ENCODE results near the gene AARS2.

Gene AARS2

GRCh38 chr6:44298864-44299263, 14.3 kb downstream of the AARS2 start:
- DNase-seq, result no peak

GRCh38 chr6:44298055-44298803, 14.9 kb downstream of the AARS2 start:
- DNase-seq, result no peak

GRCh38 chr6:44297063-44298038, 15.8 kb downstream of the AARS2 start:
- DNase-seq, result peak; percentile 46

- no peak for DNase-seq
Observed at GRCh38 chr6:44294832-44295791, 18.0 kb downstream of the AARS2 start.

- no peak for DNase-seq
Observed at GRCh38 chr6:44292661-44293365, 20.3 kb downstream of the AARS2 start.

GRCh38 chr6:44291841-44292240, 21.3 kb downstream of the AARS2 start:
- DNase-seq, result no peak

GRCh38 chr6:44289726-44290260, 23.4 kb downstream of the AARS2 start:
- DNase-seq, result no peak

GRCh38 chr6:44286747-44287146, 26.4 kb downstream of the AARS2 start:
- no peak for DNase-seq

- no peak for DNase-seq
Observed at GRCh38 chr6:44286285-44286565, 26.9 kb downstream of the AARS2 start.

GRCh38 chr6:44285552-44286284, 27.4 kb downstream of the AARS2 start:
- no peak for DNase-seq

- DNase-seq, result no peak
Observed at GRCh38 chr6:44284867-44285266, 28.3 kb downstream of the AARS2 start.

- no peak for DNase-seq
Observed at GRCh38 chr6:44284121-44284520, 29.0 kb downstream of the AARS2 start.

GRCh38 chr6:44278774-44279697, 34.1 kb downstream of the AARS2 start:
- DNase-seq, result no peak

- no peak for DNase-seq
Observed at GRCh38 chr6:44278315-44278714, 34.8 kb downstream of the AARS2 start.

- DNase-seq, result no peak
Observed at GRCh38 chr6:44277763-44278162, 35.4 kb downstream of the AARS2 start.

- no peak for DNase-seq
Observed at GRCh38 chr6:44276667-44277640, 36.2 kb downstream of the AARS2 start.

- no peak for DNase-seq
Observed at GRCh38 chr6:44275749-44276648, 37.1 kb downstream of the AARS2 start.

- DNase-seq, result no peak
Observed at GRCh38 chr6:44275271-44275748, 37.8 kb downstream of the AARS2 start.

Measured in stimulated activated CD4-positive, alpha-beta T cell treated with anti-CD3 and anti-CD28 coated beads, Interleukin-1b, Interleukin-23, amount 100 ng/mL, for 48 hours (primary cell).